Measurements from ENCODE around the gene NAA20. TPM values are rescaled to one million over a fixed set of nuclear protein-coding genes. Genes with fewer than 3 reads are reported as not detected.

The NAA20 gene
- total RNA-seq, 1 experiment from 2014 or later: 81.5 TPM

- no peak for TF ChIP-seq CTCF (IDR thresholded peaks at IDR 0.05; ENCODE audit: insufficient read depth in 1 of 2, low read depth in 1 of 2, low read length in 1 of 2, severe bottlenecking in 1 of 2, unreplicated experiment in 1 of 2)
- H3K36me3 Mint-ChIP-seq (ENCODE audit: insufficient read depth, unreplicated experiment): no peaks in the 10 kb centered on the region
- no peak overlapping the region for H3K4me3 Mint-ChIP-seq (ENCODE audit: unreplicated experiment)
- Histone ChIP-seq H3K27me3 (replicated peaks; ENCODE audit: control insufficient read depth, insufficient read depth, low read length) (no peaks in the 10 kb centered on the region), H3K4me3 (ENCODE audit: low read depth, low read length) (no peak overlapping the region), H3K36me3 (ENCODE audit: control insufficient read depth, insufficient read depth, low read length) (no peaks in the 10 kb centered on the region), H3K4me1 (peaks cover 29% of the 10 kb centered on the region), H3K9me3 (no peaks in the 10 kb centered on the region)
- peaks cover 20% of the 10 kb centered on the region for H3K4me1 Mint-ChIP-seq (ENCODE audit: low read depth, unreplicated experiment)
- intact Hi-C loops (cut with micrococcal nuclease; ENCODE audit: unreplicated experiment): no loop called here
- no peak overlapping the region for H3K27ac Mint-ChIP-seq (ENCODE audit: unreplicated experiment)
- BruUV-seq (replicated peaks): no TSS peak
- peaks cover 17% of the 10 kb centered on the region for H3K9me3 Mint-ChIP-seq (ENCODE audit: unreplicated experiment)
- no peak for DNase-seq
- POLR2A ChIA-PET: no interaction called here
- CTCF ChIA-PET: no interaction called here
- H3K27me3 Mint-ChIP-seq (ENCODE audit: insufficient read depth, unreplicated experiment): no peaks in the 10 kb centered on the region
Measured at GRCh38 chr20:20076297-20077065, 59.3 kb downstream of the NAA20 start.

- Mint-ChIP-seq H3K4me1 (ENCODE audit: low read depth, unreplicated experiment) (peaks cover 17% of the 10 kb centered on the region), H3K4me3 (ENCODE audit: unreplicated experiment) (no peak overlapping the region), H3K27ac (ENCODE audit: unreplicated experiment) (no peak overlapping the region), H3K9me3 (ENCODE audit: unreplicated experiment) (peaks cover 17% of the 10 kb centered on the region), H3K27me3 (ENCODE audit: insufficient read depth, unreplicated experiment) (no peaks in the 10 kb centered on the region), H3K36me3 (ENCODE audit: insufficient read depth, unreplicated experiment) (no peaks in the 10 kb centered on the region)
- no TSS peak for BruUV-seq (replicated peaks)
- POLR2A ChIA-PET: no interaction called here
- no peak for TF ChIP-seq CTCF (IDR thresholded peaks at IDR 0.05; ENCODE audit: insufficient read depth in 1 of 2, low read depth in 1 of 2, low read length in 1 of 2, severe bottlenecking in 1 of 2, unreplicated experiment in 1 of 2)
- no peaks in the 10 kb centered on the region for H3K9me3 ChIP-seq
- no peak overlapping the region for H3K4me3 ChIP-seq (ENCODE audit: low read depth, low read length)
- CTCF ChIA-PET: no interaction called here
- no peaks in the 10 kb centered on the region for H3K36me3 ChIP-seq (ENCODE audit: control insufficient read depth, insufficient read depth, low read length)
- H3K27me3 ChIP-seq (replicated peaks; ENCODE audit: control insufficient read depth, insufficient read depth, low read length): no peaks in the 10 kb centered on the region
- peaks cover 25% of the 10 kb centered on the region for H3K4me1 ChIP-seq
- intact Hi-C loops (cut with micrococcal nuclease; ENCODE audit: unreplicated experiment): no loop called here
- DNase-seq: no peak
Measured at GRCh38 chr20:20078041-20078440, 60.9 kb downstream of the NAA20 start.

GRCh38 chr20:20079102-20079784, 62.1 kb downstream of the NAA20 start:
- Mint-ChIP-seq H3K9me3 (ENCODE audit: unreplicated experiment) (peaks cover 17% of the 10 kb centered on the region), H3K36me3 (ENCODE audit: insufficient read depth, unreplicated experiment) (no peaks in the 10 kb centered on the region), H3K4me3 (ENCODE audit: unreplicated experiment) (no peak overlapping the region), H3K4me1 (ENCODE audit: low read depth, unreplicated experiment) (peaks cover 13% of the 10 kb centered on the region), H3K27me3 (ENCODE audit: insufficient read depth, unreplicated experiment) (no peaks in the 10 kb centered on the region), H3K27ac (ENCODE audit: unreplicated experiment) (no peak overlapping the region)
- no TSS peak for BruUV-seq (replicated peaks)
- no peaks in the 10 kb centered on the region for H3K36me3 ChIP-seq (ENCODE audit: control insufficient read depth, insufficient read depth, low read length)
- DNase-seq: no peak
- intact Hi-C loops (cut with micrococcal nuclease; ENCODE audit: unreplicated experiment): no loop called here
- no peak overlapping the region for H3K4me3 ChIP-seq (ENCODE audit: low read depth, low read length)
- ChIA-PET POLR2A (no interaction called here), CTCF (no interaction called here)
- no peak for TF ChIP-seq CTCF (IDR thresholded peaks at IDR 0.05; ENCODE audit: insufficient read depth in 1 of 2, low read depth in 1 of 2, low read length in 1 of 2, severe bottlenecking in 1 of 2, unreplicated experiment in 1 of 2)
- no peaks in the 10 kb centered on the region for H3K9me3 ChIP-seq
- H3K4me1 ChIP-seq: peaks cover 15% of the 10 kb centered on the region
- H3K27me3 ChIP-seq (replicated peaks; ENCODE audit: control insufficient read depth, insufficient read depth, low read length): no peaks in the 10 kb centered on the region

Other genes with a start within 250 kb of the NAA20 start
- 27.0 and 30.6 TPM in 2 replicates for gene CRNKL1, start 35.1 kb downstream of the NAA20 start, total RNA-seq (2022)
- gene CFAP61, start 35.2 kb downstream of the NAA20 start, total RNA-seq (2022): not detected in 2 replicates